OCI-LY1 (cell line): Measurements from ENCODE around the gene CLDN5.

ENCODE experiments used
- H2AFZ ChIP-seq: fragments of 200-600 bp; sonication (generic), shearing (Covaris generic); 2 replicates; pipeline ENCODE4 v1.6.0; 2014; ENCODE audit warnings: antibody characterized with exemption, mild to moderate bottlenecking, low read length
- H3F3A ChIP-seq: fragments of 200-600 bp; sonication (generic), shearing (Covaris generic); 2 replicates; pipeline ENCODE4 v1.6.0; 2014; ENCODE audit warnings: mild to moderate bottlenecking, antibody characterized with exemption, low read length, moderate library complexity; ENCODE audit not compliant: insufficient read depth
- H3K27ac ChIP-seq: fragments of 200-600 bp; sonication (generic); 2 replicates; pipeline ENCODE4 v1.5.1; 2014; ENCODE audit warnings: low read length, mixed run types, mild to moderate bottlenecking, low read depth; ENCODE audit not compliant: poor library complexity, severe bottlenecking
- H3K27me3 ChIP-seq: fragments of 200-600 bp; sonication (generic); 2 replicates; pipeline ENCODE4 v1.6.0; 2014; ENCODE audit warnings: antibody characterized with exemption, mild to moderate bottlenecking, low read length, moderate library complexity; ENCODE audit not compliant: insufficient read depth
- H3K36me3 ChIP-seq: fragments of 200-600 bp; sonication (generic); 2 replicates; pipeline ENCODE4 v1.6.1; 2014; ENCODE audit warnings: mild to moderate bottlenecking, antibody characterized with exemption, low read length, moderate library complexity, mixed read lengths; ENCODE audit not compliant: insufficient read depth
- H3K4me1 ChIP-seq: fragments of 200-600 bp; sonication (generic); 2 replicates; pipeline ENCODE4 v1.5.1; 2014; ENCODE audit warnings: mild to moderate bottlenecking, low read length, moderate library complexity; ENCODE audit not compliant: insufficient read depth, severe bottlenecking
- H3K4me2 ChIP-seq: fragments of 200-600 bp; sonication (generic), shearing (Covaris generic); 2 replicates; pipeline ENCODE4 v1.6.1; 2014; ENCODE audit warnings: low read length
- H3K4me3 ChIP-seq: fragments of 200-600 bp; sonication (generic); 2 replicates; pipeline ENCODE4 v1.5.1; 2014; ENCODE audit warnings: low read length, low read depth, mild to moderate bottlenecking, mixed read lengths; ENCODE audit not compliant: poor library complexity, severe bottlenecking
- H3K79me2 ChIP-seq: fragments of 200-600 bp; shearing (Covaris generic); 2 replicates; pipeline ENCODE4 v1.6.1; 2016; ENCODE audit warnings: mixed run types, low read length, mixed read lengths; ENCODE audit not compliant: insufficient read depth
- H3K9ac ChIP-seq: fragments of 200-600 bp; sonication (generic), shearing (Covaris generic); 2 replicates; pipeline ENCODE4 v1.6.1; 2014; ENCODE audit warnings: mild to moderate bottlenecking, low read length, mixed read lengths
- H3K9me2 ChIP-seq: fragments of 200-600 bp; sonication (generic), shearing (Covaris generic); 2 replicates; pipeline ENCODE4 v1.6.1; 2014; ENCODE audit warnings: low read depth, mild to moderate bottlenecking, low read length, mixed read lengths
- H3K9me3 ChIP-seq: fragments of 200-600 bp; shearing (Covaris generic); 2 replicates; pipeline ENCODE4 v1.6.1; 2014; ENCODE audit warnings: low read length, mixed read lengths
- H4K20me1 ChIP-seq: fragments of 200-600 bp; sonication (generic), shearing (Covaris generic); 2 replicates; pipeline ENCODE4 v1.6.0; 2016; ENCODE audit warnings: mild to moderate bottlenecking, low read length; ENCODE audit not compliant: insufficient read depth
- EZH2 ChIP-seq: fragments of 200-600 bp; sonication (generic), shearing (Covaris generic); IDR thresholded peaks from 2 replicates; pipeline ENCODE4 v1.8.0; 2017; ENCODE audit warnings: borderline replicate concordance, mixed run types, mild to moderate bottlenecking, antibody characterized with exemption, low read length, moderate library complexity, mixed read lengths
- TF ChIP-seq, protein P1 (sequence below): fragments of 200-600 bp; sonication (generic), shearing (Covaris generic); IDR thresholded peaks from 2 replicates; pipeline ENCODE4 v1.5.1; 2017; ENCODE audit warnings: mild to moderate bottlenecking, antibody characterized with exemption, low read length, moderate library complexity, mixed read lengths

CLDN5 gene

DNA sequence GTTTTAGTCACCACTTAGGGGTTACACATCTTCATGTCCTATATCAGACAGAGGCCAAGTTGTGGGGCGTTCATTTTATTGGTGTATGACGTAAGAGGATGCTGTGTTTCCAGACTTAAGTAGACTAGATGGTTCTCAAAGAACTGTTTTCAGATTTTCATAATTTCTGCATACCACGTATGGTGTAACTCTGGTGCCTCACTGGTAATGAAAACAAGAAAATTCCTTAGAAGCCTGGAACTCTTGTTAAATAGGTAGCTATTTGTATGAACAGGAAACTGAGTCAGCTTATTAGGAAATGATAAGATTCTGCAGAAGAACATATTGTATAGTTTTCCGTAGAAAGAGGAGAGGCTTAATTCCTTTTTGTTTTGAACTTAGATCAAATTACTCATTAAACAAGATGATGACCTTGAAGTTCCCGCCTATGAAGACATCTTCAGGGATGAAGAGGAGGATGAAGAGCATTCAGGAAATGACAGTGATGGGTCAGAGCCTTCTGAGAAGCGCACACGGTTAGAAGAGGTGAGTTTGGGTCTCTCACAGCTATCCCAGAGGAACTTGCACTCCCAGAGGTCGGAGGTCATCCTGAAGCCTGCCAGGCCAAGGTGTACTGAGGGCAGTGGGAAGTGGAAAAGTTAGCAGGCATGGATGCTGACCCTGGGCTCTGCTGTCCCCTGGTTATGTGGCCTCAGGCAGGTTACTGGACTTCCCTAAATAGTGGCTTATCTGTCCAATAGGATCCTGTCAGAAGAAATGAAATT lies 40.5 kb downstream of the CLDN5 start:
- Histone ChIP-seq H3F3A (no peaks in the 10 kb centered on the region), H4K20me1 (no peaks in the 10 kb centered on the region), H3K4me3 (no peak overlapping the region), H3K27ac (no peak overlapping the region), H3K9me3 (no peaks in the 10 kb centered on the region), H3K9me2 (no peaks in the 10 kb centered on the region), H3K27me3 (no peaks in the 10 kb centered on the region), H3K4me2 (no peak overlapping the region), H3K36me3 (peaks cover 54% of the 10 kb centered on the region), H3K4me1 (peaks cover 9% of the 10 kb centered on the region), H2AFZ (no peak overlapping the region), H3K9ac (no peak overlapping the region), H3K79me2 (peaks cover 10% of the 10 kb centered on the region; the same call in 1 of the 2 replicates)
- TF ChIP-seq EZH2 = no peak
- TF ChIP-seq, protein P1, sequence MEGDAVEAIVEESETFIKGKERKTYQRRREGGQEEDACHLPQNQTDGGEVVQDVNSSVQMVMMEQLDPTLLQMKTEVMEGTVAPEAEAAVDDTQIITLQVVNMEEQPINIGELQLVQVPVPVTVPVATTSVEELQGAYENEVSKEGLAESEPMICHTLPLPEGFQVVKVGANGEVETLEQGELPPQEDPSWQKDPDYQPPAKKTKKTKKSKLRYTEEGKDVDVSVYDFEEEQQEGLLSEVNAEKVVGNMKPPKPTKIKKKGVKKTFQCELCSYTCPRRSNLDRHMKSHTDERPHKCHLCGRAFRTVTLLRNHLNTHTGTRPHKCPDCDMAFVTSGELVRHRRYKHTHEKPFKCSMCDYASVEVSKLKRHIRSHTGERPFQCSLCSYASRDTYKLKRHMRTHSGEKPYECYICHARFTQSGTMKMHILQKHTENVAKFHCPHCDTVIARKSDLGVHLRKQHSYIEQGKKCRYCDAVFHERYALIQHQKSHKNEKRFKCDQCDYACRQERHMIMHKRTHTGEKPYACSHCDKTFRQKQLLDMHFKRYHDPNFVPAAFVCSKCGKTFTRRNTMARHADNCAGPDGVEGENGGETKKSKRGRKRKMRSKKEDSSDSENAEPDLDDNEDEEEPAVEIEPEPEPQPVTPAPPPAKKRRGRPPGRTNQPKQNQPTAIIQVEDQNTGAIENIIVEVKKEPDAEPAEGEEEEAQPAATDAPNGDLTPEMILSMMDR = no peak

DNA sequence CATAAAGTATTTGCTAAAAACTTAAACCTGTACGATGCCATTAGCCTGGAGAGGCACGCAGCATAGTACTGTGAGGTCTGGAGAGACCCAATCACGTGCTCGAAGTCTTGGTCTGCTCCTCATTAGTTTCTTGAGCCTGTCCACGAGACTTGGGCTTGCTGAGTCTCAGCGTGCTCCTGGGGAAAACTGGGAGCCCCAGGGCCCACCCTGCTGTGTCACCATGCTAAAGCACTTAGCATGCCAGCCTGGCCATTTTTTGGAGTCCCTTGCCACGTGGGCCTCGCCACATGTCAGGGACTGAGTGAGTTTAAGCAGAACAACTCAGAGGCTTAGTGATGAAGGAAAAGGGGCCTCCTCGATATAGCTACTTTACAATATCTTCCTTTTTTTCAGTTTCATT lies 41.9 kb downstream of the CLDN5 start:
- no peak for TF ChIP-seq EZH2
- TF ChIP-seq, protein P1 = no peak
- no peak overlapping the region for H3K4me2 ChIP-seq
- no peaks in the 10 kb centered on the region for H3K9me2 ChIP-seq
- H3K27me3 ChIP-seq = no peaks in the 10 kb centered on the region
- no peak overlapping the region for H2AFZ ChIP-seq
- peaks cover 18% of the 10 kb centered on the region for H3K4me1 ChIP-seq
- H3K4me3 ChIP-seq = no peak overlapping the region
- H3F3A ChIP-seq = no peaks in the 10 kb centered on the region
- no peaks in the 10 kb centered on the region for H4K20me1 ChIP-seq
- H3K79me2 ChIP-seq = peaks cover 24% of the 10 kb centered on the region
- peaks cover 45% of the 10 kb centered on the region for H3K36me3 ChIP-seq
- no peak overlapping the region for H3K27ac ChIP-seq
- no peaks in the 10 kb centered on the region for H3K9me3 ChIP-seq
- H3K9ac ChIP-seq = no peak overlapping the region

DNA sequence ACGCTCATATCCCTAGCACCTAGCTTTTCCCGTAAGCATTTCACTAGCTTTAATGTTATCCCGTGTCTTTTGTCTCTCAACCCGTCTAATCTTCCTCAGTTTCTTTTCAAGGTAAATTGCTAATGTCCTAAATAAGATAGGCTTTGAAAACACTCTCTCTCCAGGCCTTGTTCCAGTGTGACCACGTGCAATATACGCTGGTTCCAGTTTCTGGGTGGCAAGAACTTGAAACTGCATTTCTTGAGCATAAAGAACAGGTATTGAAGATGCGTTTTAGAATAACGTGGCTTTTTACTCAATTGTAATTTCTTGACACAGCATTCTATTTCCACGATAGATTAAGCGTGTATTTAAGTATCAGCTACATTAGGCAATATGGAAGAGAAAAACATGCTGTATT lies 43.4 kb downstream of the CLDN5 start:
- no peak overlapping the region for H2AFZ ChIP-seq
- no peak overlapping the region for H3K27ac ChIP-seq
- peaks cover 38% of the 10 kb centered on the region for H3K36me3 ChIP-seq
- H3K27me3 ChIP-seq = no peaks in the 10 kb centered on the region
- H3K4me2 ChIP-seq = peak overlapping the region; percentile 99
- TF ChIP-seq, protein P1 = no peak
- TF ChIP-seq EZH2 = no peak
- H3K9me3 ChIP-seq = no peaks in the 10 kb centered on the region
- H4K20me1 ChIP-seq = no peaks in the 10 kb centered on the region
- H3K9me2 ChIP-seq = no peaks in the 10 kb centered on the region
- H3K4me3 ChIP-seq = peak overlapping the region; percentile 90
- peaks cover 37% of the 10 kb centered on the region for H3K79me2 ChIP-seq
- H3K4me1 ChIP-seq = peaks cover 22% of the 10 kb centered on the region
- H3K9ac ChIP-seq = peak overlapping the region; percentile 72
- H3F3A ChIP-seq = no peaks in the 10 kb centered on the region
